ENCODE measurements around the gene LAMB4. TPM values are rescaled to one million over a fixed set of nuclear protein-coding genes. Genes with fewer than 3 reads are reported as not detected.

Gene LAMB4
- total RNA-seq, 1 donor from 2014 or later: not detected

- H3K4me1 Mint-ChIP-seq: no peaks in the 10 kb centered on the region
- no peaks in the 10 kb centered on the region for H3K9me3 Mint-ChIP-seq
- H3K4me3 Mint-ChIP-seq: no peak overlapping the region
- H3K27ac Mint-ChIP-seq: no peak overlapping the region
- no peak for DNase-seq
- H3K36me3 Mint-ChIP-seq (ENCODE audit: low read depth): no peaks in the 10 kb centered on the region
- intact Hi-C loops (cut with micrococcal nuclease): loop anchor here (5.0 kb wide), 1 partner anchor 385 kb away; no protein-coding TSS in a partner anchor
- H3K27me3 Mint-ChIP-seq: peaks cover 6% of the 10 kb centered on the region
Observed at GRCh38 chr7:108112683-108113082, 17.5 kb downstream of the LAMB4 start.

- Mint-ChIP-seq H3K9me3 (no peaks in the 10 kb centered on the region), H3K36me3 (ENCODE audit: low read depth) (no peaks in the 10 kb centered on the region), H3K27me3 (peaks cover 9% of the 10 kb centered on the region), H3K4me3 (no peak overlapping the region), H3K27ac (no peak overlapping the region), H3K4me1 (no peaks in the 10 kb centered on the region)
- DNase-seq: peak; percentile 70
- intact Hi-C loops (cut with micrococcal nuclease): loop anchor here (1.0 kb wide), 1 partner anchor 37 kb away; no protein-coding TSS in a partner anchor
Observed at GRCh38 chr7:108109221-108109908, 20.8 kb downstream of the LAMB4 start.

- Mint-ChIP-seq H3K36me3 (ENCODE audit: low read depth) (no peaks in the 10 kb centered on the region), H3K4me1 (no peaks in the 10 kb centered on the region), H3K9me3 (no peaks in the 10 kb centered on the region), H3K27me3 (peaks cover 9% of the 10 kb centered on the region), H3K27ac (no peak overlapping the region), H3K4me3 (no peak overlapping the region)
- DNase-seq: no peak
- intact Hi-C loops (cut with micrococcal nuclease): no loop called here
Observed at GRCh38 chr7:108108131-108108530, 22.0 kb downstream of the LAMB4 start.

- Mint-ChIP-seq H3K27me3 (peaks cover 16% of the 10 kb centered on the region), H3K36me3 (ENCODE audit: low read depth) (no peaks in the 10 kb centered on the region), H3K27ac (no peak overlapping the region), H3K4me3 (no peak overlapping the region), H3K4me1 (no peaks in the 10 kb centered on the region), H3K9me3 (no peaks in the 10 kb centered on the region)
- intact Hi-C loops (cut with micrococcal nuclease): no loop called here
- no peak for DNase-seq
Observed at GRCh38 chr7:108104324-108104723, 25.8 kb downstream of the LAMB4 start.

- Mint-ChIP-seq H3K36me3 (ENCODE audit: low read depth) (no peaks in the 10 kb centered on the region), H3K27ac (no peak overlapping the region), H3K9me3 (no peaks in the 10 kb centered on the region), H3K27me3 (peaks cover 21% of the 10 kb centered on the region), H3K4me1 (no peaks in the 10 kb centered on the region), H3K4me3 (no peak overlapping the region)
- no peak for DNase-seq
- intact Hi-C loops (cut with micrococcal nuclease): no loop called here
Observed at GRCh38 chr7:108103558-108104298, 26.4 kb downstream of the LAMB4 start.

- no peak overlapping the region for H3K4me3 Mint-ChIP-seq
- DNase-seq: no peak
- H3K9me3 Mint-ChIP-seq: no peaks in the 10 kb centered on the region
- no peaks in the 10 kb centered on the region for H3K4me1 Mint-ChIP-seq
- H3K27ac Mint-ChIP-seq: no peak overlapping the region
- intact Hi-C loops (cut with micrococcal nuclease): no loop called here
- H3K27me3 Mint-ChIP-seq: peaks cover 21% of the 10 kb centered on the region
- no peaks in the 10 kb centered on the region for H3K36me3 Mint-ChIP-seq (ENCODE audit: low read depth)
Observed at GRCh38 chr7:108102671-108103312, 27.4 kb downstream of the LAMB4 start.

- Mint-ChIP-seq H3K4me1 (no peaks in the 10 kb centered on the region), H3K9me3 (no peaks in the 10 kb centered on the region), H3K4me3 (no peak overlapping the region), H3K36me3 (ENCODE audit: low read depth) (no peaks in the 10 kb centered on the region), H3K27ac (no peak overlapping the region), H3K27me3 (peaks cover 20% of the 10 kb centered on the region)
- DNase-seq: no peak
- intact Hi-C loops (cut with micrococcal nuclease): no loop called here
Observed at GRCh38 chr7:108101759-108102158, 28.4 kb downstream of the LAMB4 start.

- Mint-ChIP-seq H3K27me3 (peaks cover 23% of the 10 kb centered on the region), H3K27ac (no peak overlapping the region), H3K9me3 (no peaks in the 10 kb centered on the region), H3K36me3 (ENCODE audit: low read depth) (no peaks in the 10 kb centered on the region), H3K4me3 (no peak overlapping the region), H3K4me1 (no peaks in the 10 kb centered on the region)
- intact Hi-C loops (cut with micrococcal nuclease): no loop called here
- no peak for DNase-seq
Observed at GRCh38 chr7:108099713-108100112, 30.4 kb downstream of the LAMB4 start.

GRCh38 chr7:108097703-108098102 lies 32.5 kb downstream of the LAMB4 start:
- Mint-ChIP-seq H3K27me3 (peaks cover 28% of the 10 kb centered on the region), H3K27ac (no peak overlapping the region), H3K4me1 (no peaks in the 10 kb centered on the region), H3K4me3 (no peak overlapping the region), H3K9me3 (no peaks in the 10 kb centered on the region), H3K36me3 (ENCODE audit: low read depth) (no peaks in the 10 kb centered on the region)
- intact Hi-C loops (cut with micrococcal nuclease): no loop called here
- no peak for DNase-seq

GRCh38 chr7:108096996-108097395 lies 33.2 kb downstream of the LAMB4 start:
- no peaks in the 10 kb centered on the region for H3K4me1 Mint-ChIP-seq
- H3K9me3 Mint-ChIP-seq: no peaks in the 10 kb centered on the region
- H3K27ac Mint-ChIP-seq: no peak overlapping the region
- no peak for DNase-seq
- no peaks in the 10 kb centered on the region for H3K36me3 Mint-ChIP-seq (ENCODE audit: low read depth)
- H3K27me3 Mint-ChIP-seq: peaks cover 26% of the 10 kb centered on the region
- H3K4me3 Mint-ChIP-seq: no peak overlapping the region
- intact Hi-C loops (cut with micrococcal nuclease): no loop called here

GRCh38 chr7:108094933-108095710 lies 35.0 kb downstream of the LAMB4 start:
- Mint-ChIP-seq H3K27me3 (peaks cover 21% of the 10 kb centered on the region), H3K9me3 (no peaks in the 10 kb centered on the region), H3K27ac (no peak overlapping the region), H3K4me3 (no peak overlapping the region), H3K4me1 (no peaks in the 10 kb centered on the region), H3K36me3 (ENCODE audit: low read depth) (no peaks in the 10 kb centered on the region)
- intact Hi-C loops (cut with micrococcal nuclease): no loop called here
- DNase-seq: no peak

- DNase-seq: no peak
- no peak overlapping the region for H3K4me3 Mint-ChIP-seq
- no peaks in the 10 kb centered on the region for H3K4me1 Mint-ChIP-seq
- H3K9me3 Mint-ChIP-seq: no peaks in the 10 kb centered on the region
- no peak overlapping the region for H3K27ac Mint-ChIP-seq
- intact Hi-C loops (cut with micrococcal nuclease): no loop called here
- H3K27me3 Mint-ChIP-seq: peaks cover 18% of the 10 kb centered on the region
- H3K36me3 Mint-ChIP-seq (ENCODE audit: low read depth): no peaks in the 10 kb centered on the region
Observed at GRCh38 chr7:108094346-108094745, 35.8 kb downstream of the LAMB4 start.

- Mint-ChIP-seq H3K4me3 (no peak overlapping the region), H3K27me3 (peaks cover 14% of the 10 kb centered on the region), H3K9me3 (no peaks in the 10 kb centered on the region), H3K4me1 (no peaks in the 10 kb centered on the region), H3K27ac (no peak overlapping the region), H3K36me3 (ENCODE audit: low read depth) (no peaks in the 10 kb centered on the region)
- no peak for DNase-seq
- intact Hi-C loops (cut with micrococcal nuclease): no loop called here
Observed at GRCh38 chr7:108093851-108094331, 36.3 kb downstream of the LAMB4 start.

Data from activated CD4-positive, alpha-beta T cell treated with anti-CD3 and anti-CD28 coated beads, Interleukin-2, amount 10 ng/mL, durations not matched to agents 24 days and 14 days (primary cell).